ENCODE data around the gene NFATC2.

The NFATC2 gene

GRCh38 chr20:51342510-51343236 lies 199.8 kb downstream of the NFATC2 start:
- TF ChIP-seq CTCF (IDR thresholded peaks at IDR 0.05; ENCODE audit: low read depth, low read length): no peak
- H3K4me3 ChIP-seq (ENCODE audit: low read depth, low read length): no peak overlapping the region
- in situ Hi-C loops (cut with HindIII; ENCODE audit: low sequenced_read_pairs): no loop called here
- DNase-seq (ENCODE audit: low read depth, low spot score): no peak

GRCh38 chr20:51341581-51341980 lies 200.9 kb downstream of the NFATC2 start:
- no peak for DNase-seq (ENCODE audit: low read depth, low spot score)
- in situ Hi-C loops (cut with HindIII; ENCODE audit: low sequenced_read_pairs): no loop called here
- no peak for TF ChIP-seq CTCF (IDR thresholded peaks at IDR 0.05; ENCODE audit: low read depth, low read length)
- H3K4me3 ChIP-seq (ENCODE audit: low read depth, low read length): no peak overlapping the region

- no peak for DNase-seq (ENCODE audit: low read depth, low spot score)
- H3K4me3 ChIP-seq (ENCODE audit: low read depth, low read length): no peak overlapping the region
- in situ Hi-C loops (cut with HindIII; ENCODE audit: low sequenced_read_pairs): no loop called here
- no peak for TF ChIP-seq CTCF (IDR thresholded peaks at IDR 0.05; ENCODE audit: low read depth, low read length)
Observed at GRCh38 chr20:51340451-51340840, 202.1 kb downstream of the NFATC2 start.

- peak; percentile 57 for DNase-seq (ENCODE audit: low read depth, low spot score)
- in situ Hi-C loops (cut with HindIII; ENCODE audit: low sequenced_read_pairs): no loop called here
- no peak overlapping the region for H3K4me3 ChIP-seq (ENCODE audit: low read depth, low read length)
- TF ChIP-seq CTCF (IDR thresholded peaks at IDR 0.05; ENCODE audit: low read depth, low read length): no peak
Observed at GRCh38 chr20:51339721-51340450, 202.6 kb downstream of the NFATC2 start.

GRCh38 chr20:51338692-51339440 lies 203.7 kb downstream of the NFATC2 start:
- TF ChIP-seq CTCF (IDR thresholded peaks at IDR 0.05; ENCODE audit: low read depth, low read length): no peak

GRCh38 chr20:51337126-51337805 lies 205.3 kb downstream of the NFATC2 start:
- in situ Hi-C loops (cut with HindIII; ENCODE audit: low sequenced_read_pairs): no loop called here
- DNase-seq (ENCODE audit: low read depth, low spot score): no peak
- TF ChIP-seq CTCF (IDR thresholded peaks at IDR 0.05; ENCODE audit: low read depth, low read length): no peak
- H3K4me3 ChIP-seq (ENCODE audit: low read depth, low read length): no peak overlapping the region

More at GRCh38 chr20:51338692-51339440, 203.7 kb downstream of the NFATC2 start:
- DNase-seq (ENCODE audit: low read depth, low spot score): peak; percentile 91
- in situ Hi-C loops (cut with HindIII; ENCODE audit: low sequenced_read_pairs): no loop called here
- H3K4me3 ChIP-seq (ENCODE audit: low read depth, low read length): no peak overlapping the region
